RPMI7951 (cell line): ENCODE data around the gene MEF2B. TPM values are rescaled to one million over a fixed set of nuclear protein-coding genes. Genes with fewer than 3 reads are reported as not detected.

Experiments
- DNase-seq: peaks from one replicate; pipeline ENCODE4 v3.0.0-alpha.2; 2012; ENCODE audit warnings: low read depth
- total RNA-seq: library from RNA; depleted of rRNA; stranded (reverse); fragments of >200 nt; shearing (Covaris generic); gene quantifications from 2 replicates; pipeline ENCODE4 v1.2.3, GENCODE V29; 2014; rRNA removed

The MEF2B gene
- total RNA-seq, result not detected in 2 replicates

DNA sequence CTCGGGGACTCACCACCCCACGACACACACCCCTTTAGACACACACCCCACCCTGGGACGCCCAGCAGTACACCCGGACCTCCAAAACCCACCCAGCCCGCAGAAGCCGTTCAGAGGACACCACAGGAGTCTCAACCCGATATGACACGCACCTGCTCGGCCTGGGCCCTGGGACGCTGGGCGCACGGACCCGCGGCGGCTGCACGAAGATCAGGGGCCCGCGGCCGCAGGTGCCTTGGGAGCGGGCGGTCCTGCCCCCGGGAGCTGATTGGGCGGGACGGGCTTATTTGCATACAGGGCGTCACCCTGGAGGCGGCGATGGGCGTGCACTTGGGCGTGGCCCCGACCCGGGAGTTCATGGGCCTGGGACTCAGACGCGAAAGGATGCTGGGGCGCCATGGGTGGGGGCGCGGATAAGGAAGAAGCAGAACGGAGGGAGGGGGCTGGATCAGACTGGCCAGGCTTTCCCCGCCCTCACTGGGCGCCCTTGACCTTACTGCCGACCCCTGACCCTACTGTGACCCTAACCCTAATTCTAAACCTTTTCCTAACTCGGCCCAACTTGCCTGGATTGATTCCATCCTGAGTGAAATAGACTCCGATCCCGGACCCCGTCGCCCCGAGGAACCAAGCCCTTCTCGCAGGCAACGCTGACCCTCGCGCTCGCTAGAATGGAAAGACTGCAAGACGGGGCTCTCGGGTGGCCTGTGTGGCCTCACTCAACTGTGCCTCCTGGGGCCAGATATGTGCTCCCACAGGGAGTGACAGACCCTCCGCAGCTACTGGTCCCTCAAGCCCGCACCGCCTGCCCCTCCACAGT lies at the start of gene MEF2B:
MEF2B (minus strand) TSS at position 211 of the 820 bp plus-strand sequence. CDS start 19,528 bp downstream, outside the sequence.
- DNase-seq, result peak; percentile 47

DNA sequence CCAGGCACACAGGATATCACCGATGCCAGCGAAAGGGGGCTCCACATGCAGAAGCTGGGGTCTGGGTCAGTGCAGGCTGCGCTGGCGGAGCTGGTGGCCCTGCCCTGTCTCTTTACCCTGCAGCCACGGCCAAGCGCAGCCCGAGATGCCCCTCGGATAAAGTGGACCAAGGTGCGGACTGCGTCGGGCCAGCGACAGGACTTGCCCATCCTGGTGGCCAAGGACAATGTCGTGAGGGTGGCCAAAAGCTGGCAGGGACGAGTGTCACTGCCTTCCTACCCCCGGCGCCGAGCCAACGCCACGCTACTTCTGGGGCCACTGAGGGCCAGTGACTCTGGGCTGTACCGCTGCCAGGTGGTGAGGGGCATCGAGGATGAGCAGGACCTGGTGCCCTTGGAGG lies 48.8 kb upstream of the MEF2B start:
- no peak for DNase-seq

DNA sequence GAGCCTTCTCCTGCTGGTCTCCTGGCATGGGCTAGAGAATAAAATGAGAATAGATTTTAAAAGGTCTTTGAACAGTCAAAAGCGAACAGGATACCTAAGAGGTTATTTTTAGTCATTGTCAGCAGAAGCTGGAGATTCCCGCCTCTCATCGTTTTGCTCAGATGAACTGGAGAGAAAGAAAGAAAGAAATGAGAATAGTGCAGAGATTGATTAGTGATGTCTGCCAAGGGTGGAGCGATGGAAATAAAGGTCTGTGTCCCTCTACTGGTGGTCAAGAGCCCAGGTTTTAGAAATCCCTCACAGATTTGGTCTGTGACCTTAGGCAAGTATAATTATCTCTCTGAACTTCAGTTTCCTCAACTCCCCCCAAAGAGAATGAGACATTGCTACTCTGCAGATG lies 47.0 kb upstream of the MEF2B start:
- peak; percentile 65 for DNase-seq

DNA sequence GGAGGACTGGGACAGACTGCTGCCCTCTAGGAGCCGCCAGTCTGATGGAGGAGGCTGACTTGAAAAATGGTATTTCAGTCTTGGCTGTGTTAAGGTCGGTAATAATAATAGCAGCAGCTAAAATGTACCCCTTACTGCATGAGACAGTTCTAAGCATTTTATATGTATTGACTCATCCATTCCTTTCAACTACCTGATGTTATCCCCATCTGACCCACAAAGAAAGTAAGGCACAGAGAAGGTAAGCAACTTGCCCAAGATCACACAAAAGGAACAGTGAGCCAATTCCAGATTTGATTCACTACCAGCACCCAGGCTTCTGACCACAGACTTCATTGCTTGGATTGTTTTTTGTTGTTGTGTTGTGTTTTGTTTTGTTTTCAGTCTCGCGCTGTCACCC lies 45.7 kb upstream of the MEF2B start:
- DNase-seq, result no peak

DNA sequence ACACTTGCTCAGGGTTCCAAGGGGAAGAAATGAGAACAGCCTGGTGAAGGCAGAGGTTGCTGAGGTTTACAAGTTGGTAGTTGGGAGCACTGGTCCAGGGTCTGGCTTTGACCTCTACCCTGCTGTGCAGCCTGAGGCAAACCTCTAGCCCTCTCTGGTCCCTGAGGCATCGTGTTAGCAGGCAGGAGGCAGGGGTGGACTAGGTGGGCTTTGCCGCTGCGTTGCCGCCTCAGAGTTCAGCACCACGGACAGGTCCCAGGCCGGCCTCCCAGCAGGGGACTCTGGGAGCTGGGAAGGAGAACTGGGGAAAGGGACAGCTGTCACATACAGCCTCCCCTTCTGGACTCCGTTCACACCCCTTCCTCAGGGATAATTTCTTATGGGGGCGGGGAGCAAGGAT lies 44.8 kb upstream of the MEF2B start:
- DNase-seq, result peak; percentile 47

DNA sequence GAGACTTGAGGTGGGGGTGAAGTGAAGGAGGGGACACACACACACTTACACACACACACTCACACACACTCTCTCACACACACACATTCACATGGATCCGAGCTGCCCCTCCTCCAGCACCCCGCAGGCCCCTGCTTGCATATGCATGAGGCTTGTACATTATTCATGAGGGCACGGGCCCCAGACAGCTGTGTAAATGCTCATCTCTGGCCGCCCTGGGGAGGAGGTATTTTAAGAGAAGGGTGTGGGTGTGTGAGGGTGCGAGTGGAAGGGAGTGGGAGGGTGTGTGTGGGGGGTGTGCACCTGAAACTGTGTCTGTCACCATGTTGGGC lies 44.1 kb upstream of the MEF2B start:
- no peak for DNase-seq

DNA sequence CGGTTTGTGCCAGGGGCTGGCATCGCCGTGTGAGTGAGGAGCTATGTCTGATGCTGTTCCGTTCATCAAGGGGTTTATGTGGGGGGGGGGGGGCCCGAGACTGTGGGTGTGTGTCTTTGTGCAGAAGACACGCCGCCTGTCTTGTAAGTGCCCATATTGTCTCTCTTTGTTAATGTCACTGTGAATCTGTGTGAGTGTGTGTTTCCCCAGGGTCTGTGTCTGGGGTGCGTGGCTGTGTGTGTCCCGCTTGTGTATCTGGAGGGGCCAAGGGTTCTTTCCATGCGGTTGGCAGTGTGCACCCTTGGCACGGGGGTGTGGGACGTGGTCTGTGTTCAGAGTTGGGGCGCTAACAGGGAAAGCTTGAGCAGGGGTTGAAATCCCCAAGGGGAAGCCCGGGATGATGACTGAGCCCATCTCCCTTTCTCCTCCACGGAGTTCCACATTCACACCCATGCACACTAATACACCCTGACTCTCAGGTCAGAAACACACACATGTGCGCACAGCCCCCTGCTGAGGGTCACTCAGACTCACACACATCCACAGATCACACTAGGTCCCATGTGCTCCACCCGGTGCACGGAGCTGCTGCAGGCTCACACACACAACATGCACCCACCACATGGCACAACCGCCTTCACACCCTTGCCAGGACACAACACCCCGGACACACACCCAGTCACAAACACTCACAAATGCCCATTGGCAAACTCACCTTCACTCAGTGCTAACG lies 43.5 kb upstream of the MEF2B start:
- DNase-seq, result no peak

DNA sequence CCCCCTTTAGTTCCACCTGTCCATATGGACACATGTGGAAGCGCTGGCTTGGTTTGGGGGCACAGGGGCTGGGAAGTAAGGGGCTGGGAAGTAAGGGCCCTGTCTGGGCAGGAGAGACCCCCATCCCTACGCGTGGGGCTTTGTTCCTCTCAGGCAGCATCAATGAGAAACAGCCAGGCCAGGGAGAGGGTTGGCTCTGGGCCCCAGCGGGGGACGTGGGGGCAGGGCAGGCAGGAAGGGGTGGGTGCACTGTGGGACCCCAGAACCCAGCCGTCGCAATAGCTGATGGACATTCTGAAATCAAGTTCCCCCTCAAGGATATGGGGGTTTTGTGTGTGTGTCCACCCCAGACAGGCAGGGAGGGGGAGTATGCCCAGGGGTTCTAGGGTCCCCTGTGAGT lies 42.9 kb upstream of the MEF2B start:
- DNase-seq, result no peak

DNA sequence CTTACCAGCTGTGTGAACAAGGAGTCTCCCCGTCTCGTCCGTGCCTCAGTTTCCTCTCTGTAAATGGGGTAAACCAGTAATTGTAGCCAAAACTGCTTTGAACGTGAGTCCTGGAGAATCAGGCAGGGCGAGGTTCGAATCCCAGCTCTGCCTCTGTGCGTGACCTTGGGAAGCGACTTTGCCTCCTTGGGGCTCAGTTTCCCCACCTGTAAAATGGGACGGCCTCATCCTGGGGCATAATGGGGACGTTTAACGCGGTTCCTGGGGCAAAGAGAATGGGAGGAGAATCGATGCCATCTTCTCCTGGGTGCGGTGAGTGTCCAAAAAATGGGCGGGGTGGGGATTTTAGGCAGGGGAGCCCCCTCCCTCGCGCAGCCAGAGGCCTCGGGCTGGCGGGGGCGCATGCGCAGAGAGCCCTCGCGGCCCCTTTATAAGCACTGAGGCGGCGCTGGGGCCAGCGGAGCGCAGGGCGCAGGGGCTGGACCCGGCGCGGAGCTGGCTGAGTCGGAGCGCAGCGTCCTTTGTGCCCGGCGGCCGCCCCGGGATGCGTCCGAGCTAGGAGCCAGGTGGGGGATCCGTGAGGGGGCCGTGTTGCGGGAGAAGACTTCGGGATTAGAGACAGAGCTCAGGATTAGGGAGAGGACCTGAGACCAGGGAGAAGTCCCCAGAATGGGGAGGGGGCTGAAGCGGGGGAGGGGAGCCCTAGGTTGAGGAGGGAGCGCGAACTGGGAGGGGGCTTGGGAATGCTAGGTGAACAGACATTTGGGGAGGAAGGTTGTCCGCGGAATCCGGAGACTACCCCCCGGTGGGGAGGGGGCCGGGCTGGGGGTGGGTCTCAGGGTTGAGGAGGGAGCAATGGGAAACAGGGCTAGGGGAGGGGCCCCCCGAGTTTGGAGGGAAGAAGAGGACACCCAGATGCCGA lies 41.7 kb upstream of the MEF2B start, which contains the start of gene NCAN:
NCAN (plus strand) TSS at position 460 of the 922 bp plus-strand sequence. CDS start 4,996 bp downstream, outside the sequence.
- no peak for DNase-seq

DNA sequence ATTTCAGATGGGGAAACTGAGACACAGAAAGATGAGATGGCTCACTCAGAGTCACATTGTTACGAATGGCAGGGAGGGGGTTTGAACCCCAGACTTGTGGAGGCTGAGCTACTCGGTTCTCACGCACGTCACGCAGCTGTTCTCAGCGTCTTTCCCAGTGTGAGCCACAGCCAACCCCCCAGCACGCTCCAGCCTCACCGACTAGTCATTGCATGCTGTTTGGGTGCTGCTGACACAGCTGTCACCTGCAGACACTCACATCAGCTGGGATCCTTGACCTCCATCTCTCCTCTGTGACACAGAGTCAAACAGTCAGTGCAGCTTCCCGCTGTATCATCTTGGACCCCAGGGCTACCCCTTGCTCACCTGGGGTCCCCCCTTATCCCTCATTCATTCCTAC lies 39.3 kb upstream of the MEF2B start:
- no peak for DNase-seq

DNA sequence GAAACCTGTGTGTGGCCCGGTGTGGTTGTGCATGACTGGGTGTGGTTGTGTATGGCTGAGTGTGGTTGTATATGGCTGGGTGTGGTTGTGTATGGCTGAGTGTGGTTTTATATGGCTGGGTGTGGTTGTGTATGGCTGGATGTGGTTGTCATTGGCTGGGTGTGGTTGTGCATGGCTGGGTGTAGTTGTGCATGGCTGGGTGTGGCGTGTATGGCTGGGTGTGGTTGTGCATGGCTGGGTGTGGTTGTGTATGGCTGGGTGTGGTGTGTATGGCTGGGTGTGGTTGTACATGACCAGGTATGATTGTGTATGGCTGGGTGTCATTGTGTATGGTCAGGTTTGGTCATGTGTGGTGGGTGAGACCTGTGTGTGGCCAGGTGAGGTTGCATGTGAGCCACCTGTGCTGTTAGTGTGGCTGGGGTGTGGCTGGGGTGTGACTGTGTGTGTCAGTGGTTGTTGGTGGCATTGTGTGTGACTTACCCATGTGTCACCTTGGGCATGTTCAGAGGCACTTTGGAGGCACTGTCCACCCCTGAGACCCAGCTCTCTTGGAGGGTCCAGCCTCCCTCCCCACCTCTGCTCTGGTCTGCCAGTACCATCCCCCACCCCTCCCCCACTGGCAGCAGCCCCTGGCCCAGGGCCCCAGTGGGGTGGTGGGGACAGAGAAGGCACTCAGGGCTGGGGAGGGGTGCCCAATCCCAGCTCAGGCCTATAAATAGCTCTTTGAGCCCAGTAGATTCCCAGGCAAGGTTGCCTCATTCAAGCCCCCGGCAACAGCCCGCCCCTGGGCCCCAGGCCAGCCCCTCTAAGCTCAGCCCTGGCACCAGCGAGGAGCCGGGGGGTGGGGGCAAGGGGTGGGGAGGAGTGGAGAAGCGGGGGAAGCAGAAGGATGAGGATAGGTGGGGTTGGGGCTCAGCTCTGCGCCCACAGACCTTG lies 37.8 kb upstream of the MEF2B start:
- DNase-seq, result no peak

DNA sequence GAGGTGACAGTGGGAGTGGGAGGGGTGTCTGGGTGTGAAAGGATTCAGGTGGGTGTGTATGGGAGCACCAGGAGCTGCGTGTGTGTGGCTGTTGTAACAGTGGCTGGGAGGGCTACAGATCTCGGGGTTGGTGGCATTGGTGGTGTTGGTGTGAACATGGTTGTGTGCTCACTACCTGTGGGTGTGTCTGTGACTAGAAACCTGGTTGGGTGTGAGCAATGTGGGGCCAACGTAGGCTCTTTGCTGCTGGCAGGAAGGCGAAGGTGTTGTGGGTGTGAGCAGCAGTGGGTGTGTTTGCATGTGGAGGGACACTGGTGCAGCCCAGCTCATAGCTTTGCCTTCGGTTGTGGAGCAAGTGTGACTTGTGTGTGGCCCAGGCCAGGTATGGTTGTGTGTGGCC lies 36.9 kb upstream of the MEF2B start:
- no peak for DNase-seq

DNA sequence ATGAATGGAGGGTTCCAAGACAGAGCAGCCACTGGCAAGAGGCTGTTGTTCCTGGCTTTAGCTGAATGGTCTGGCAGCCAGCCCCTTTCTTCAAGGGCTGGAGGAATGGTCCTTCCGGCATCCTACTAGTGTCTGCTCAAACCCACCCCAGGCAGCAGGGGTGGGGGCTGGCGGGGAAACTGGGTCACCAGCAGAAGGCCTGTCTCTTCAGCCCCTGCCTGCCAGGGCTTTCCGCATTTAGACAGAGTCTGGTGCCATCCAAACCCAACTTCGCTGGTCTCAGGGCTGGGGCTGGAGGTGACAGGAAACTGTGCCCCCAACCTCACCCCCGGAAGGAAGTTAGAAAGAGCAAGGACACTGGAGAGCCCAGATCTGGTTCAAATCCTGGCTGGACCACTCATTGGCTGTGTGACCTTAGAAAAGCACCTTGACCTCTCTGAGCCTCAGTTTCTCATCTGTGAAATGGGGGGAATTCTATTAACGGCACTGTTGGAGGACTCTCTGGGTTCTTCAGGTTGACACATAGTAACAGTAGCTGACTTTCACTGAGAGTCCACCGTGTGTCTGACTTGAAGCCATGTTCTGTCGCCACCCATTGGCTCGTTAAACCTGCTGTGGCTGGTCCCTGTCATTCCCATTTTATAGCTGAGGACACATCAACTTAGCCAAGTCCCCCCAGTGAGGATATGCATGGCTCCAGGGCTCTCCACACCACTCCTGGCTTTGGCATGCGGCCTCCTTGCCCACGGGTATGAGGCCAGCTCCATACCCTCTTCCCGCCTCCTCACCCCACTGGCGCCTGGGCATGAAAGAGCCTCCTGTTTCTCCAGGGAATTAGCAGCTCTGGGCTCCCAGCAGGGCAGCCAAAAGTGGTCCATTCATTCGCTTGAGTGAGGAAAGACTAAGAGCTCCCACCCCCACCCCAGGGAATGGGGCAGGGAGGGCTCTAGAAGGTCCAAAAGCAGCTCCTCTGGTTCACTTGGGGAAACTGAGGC lies 35.6 kb upstream of the MEF2B start:
- no peak for DNase-seq

DNA sequence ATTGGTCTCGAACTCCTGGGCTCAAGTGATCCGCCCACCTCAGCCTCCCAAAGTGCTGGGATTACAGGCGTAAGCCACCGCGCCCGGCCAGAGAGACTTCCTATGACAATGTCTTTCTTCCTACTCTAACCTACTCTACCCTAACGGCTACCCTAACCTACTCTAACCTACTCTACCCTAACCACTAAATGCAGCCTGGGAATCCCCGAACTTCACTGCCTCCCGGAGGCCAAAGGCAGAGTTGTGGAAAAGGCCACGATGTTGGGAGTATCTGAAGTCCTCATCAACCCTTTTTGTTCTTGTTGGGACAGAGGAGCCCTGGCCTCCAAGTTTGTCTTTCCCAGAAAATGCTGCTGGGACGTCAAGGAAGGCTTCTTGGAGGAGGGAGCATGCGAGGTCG lies 34.1 kb upstream of the MEF2B start:
- DNase-seq, result no peak

DNA sequence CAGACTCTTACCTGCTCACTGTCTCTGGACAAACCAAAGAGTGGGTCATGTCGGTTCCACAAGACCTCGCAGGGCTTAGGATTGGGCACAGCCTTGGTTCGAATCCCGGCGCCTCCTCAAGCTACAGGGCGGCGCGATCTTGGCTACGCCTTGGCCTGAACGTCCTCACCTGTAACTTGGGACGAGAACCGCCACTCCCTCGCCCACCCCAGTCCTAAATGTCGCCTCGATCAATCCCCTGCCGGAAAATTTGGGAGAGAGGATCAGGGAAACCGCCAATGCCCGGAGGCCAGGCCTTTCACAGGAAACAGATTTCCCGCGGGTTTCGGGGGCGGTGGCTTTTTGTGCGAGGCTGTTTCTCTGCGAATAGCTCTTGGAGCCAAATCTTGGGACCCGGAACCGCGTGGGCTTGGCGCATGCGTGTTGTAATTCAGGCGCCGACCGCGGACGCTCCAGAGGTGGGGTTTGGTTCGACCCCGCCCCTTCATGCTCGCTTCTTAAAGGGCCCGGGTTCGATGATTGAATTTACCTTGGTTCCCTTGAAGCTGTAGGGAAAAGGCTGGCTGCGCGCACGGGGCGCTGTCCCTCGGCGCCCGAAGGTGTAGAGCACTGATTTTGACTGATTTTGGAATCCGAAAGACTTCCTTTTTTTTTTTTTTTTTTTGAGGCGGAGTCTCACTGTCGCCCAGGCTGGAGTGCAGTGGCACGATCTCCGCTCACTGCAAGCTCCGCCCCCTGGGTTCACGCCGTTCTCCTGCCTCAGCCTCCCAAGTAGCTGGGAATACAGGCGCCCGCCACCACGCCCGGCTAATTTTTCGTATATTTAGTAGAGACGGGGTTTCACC lies 33.2 kb upstream of the MEF2B start, which contains the start of gene NR2C2AP:
NR2C2AP (minus strand) TSS at position 403 of the 845 bp plus-strand sequence; CDS start at position 49, 354 bp downstream.
- DNase-seq, result peak; percentile 91

DNA sequence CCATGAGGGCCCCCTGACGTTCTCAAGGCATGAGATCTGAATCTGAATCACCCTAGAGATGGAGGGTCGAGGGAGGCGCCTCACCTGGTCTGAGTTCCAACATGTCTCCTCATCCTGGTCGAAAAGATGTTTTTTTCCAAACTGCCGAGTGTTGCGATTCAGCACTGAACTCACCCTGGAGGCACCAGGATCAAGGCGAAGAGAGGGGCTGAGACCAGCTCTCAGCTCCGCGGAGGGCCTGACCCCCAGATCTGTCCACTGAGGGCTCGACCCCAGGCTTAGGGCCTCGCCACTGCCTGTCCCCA lies 32.6 kb upstream of the MEF2B start:
- no peak for DNase-seq

DNA sequence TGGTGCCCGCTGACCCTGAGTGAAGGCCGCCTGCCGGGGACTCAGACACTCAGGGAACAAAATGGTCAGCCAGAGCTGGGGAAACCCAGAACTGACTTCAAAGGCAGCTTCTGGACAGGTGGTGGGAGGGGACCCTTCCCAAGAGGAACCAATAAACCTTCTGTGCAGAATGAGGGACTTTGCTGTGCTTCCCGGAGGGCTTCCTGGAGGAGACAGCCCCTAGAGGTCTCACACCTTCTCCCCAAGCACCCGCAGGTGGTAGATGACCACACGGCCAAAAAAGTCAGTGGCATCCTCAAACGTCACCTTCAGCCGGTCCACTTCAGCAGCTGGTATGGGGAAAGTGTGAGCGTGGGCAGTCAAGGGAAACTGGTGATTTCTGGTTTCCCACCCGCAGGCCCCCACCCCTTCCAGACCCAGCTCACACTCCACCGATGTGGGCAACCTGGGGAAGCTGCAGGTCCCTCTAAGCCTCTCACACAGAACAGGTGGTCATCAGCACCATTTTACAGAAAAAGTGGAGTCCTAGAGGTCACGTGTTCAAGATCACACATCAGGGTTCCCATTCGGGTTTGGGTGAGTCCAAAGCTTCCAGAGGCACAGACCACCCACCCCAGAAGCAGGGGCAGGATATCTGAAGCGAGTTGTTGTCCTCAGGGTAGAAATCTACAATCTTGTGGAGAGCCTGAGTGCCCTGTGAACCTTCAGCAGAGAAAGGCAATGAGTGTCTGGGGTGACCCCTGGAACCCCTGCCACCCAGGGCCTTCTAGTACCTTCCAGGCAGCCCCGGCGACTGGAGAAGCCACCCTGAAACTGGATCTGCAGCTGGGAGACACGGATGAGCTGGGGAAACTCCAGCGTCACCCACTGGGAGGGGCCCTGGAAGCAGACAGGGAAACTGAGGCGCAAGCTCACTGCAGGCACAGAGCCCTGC lies 31.9 kb upstream of the MEF2B start:
- DNase-seq, result no peak

DNA sequence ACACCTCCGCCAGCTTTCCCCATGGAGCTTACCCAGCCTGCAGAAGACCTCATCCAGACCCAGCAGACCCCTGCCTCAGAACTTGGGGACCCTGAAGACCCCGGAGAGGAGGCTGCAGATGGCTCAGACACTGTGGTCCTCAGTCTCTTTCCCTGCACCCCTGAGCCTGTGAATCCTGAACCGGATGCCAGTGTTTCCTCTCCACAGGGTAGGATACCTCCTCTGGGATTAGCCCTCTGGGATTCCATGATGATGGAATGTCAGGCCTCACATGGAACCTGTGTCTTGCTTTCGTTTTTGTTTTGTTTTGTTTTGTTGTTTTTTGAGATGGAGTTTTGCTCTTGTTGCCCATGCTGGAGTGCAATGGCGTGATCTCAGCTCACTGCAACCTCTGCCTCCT lies 23.9 kb upstream of the MEF2B start:
- no peak for DNase-seq
